NCI-H2029 (cell line): ENCODE results near the gene SNUPN.
"Not testable (repeated sequence)": the region's sequence is repeated elsewhere in the genome, so short reads cannot be mapped to it uniquely, and the experiment has no call there.

ENCODE experiments used
- DNase-seq: peaks from one replicate; lab custom pipeline; 2025; lab: John Stamatoyannopoulos, UW

The SNUPN gene

DNA sequence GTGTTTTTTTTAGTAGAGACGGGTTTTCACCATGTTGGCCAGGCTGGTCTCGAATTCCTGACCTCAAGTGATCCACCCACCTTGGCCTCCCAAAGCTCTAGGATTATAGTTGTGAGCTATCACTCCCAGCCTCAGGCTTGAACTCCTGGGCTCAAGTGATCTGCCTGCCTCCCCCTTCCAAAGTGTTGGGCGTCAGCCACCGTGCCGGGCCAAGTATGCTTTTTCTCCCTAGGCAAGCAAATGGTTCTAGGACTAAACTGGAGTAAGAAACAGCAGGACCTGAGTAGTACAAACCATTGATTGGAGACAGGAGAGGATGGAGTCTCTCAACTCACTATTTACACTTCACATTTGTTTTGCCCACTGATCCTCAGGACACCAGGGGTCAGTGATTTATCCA lies 41.8 kb downstream of the SNUPN start:
- DNase-seq, result no peak

DNA sequence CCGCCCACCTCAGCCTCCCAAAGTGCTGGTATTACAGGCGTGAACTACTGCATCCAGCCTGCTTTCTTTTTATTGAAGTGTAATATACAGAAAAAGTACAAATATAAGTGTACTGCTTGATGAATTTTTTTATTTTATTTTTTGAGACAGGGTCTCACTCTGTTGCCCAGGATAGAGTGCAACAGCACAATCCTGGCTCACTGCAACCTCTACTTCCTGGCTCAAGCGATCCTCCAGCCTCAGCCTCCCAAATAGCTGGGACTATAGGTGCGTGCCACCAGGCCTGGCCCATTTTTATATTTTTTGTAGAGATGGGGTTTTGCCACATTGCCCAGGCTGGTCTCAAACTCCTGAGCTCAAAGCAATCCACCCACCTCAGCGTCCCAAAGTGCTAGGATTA lies 42.6 kb downstream of the SNUPN start:
- DNase-seq, result not testable (repeated sequence)

DNA sequence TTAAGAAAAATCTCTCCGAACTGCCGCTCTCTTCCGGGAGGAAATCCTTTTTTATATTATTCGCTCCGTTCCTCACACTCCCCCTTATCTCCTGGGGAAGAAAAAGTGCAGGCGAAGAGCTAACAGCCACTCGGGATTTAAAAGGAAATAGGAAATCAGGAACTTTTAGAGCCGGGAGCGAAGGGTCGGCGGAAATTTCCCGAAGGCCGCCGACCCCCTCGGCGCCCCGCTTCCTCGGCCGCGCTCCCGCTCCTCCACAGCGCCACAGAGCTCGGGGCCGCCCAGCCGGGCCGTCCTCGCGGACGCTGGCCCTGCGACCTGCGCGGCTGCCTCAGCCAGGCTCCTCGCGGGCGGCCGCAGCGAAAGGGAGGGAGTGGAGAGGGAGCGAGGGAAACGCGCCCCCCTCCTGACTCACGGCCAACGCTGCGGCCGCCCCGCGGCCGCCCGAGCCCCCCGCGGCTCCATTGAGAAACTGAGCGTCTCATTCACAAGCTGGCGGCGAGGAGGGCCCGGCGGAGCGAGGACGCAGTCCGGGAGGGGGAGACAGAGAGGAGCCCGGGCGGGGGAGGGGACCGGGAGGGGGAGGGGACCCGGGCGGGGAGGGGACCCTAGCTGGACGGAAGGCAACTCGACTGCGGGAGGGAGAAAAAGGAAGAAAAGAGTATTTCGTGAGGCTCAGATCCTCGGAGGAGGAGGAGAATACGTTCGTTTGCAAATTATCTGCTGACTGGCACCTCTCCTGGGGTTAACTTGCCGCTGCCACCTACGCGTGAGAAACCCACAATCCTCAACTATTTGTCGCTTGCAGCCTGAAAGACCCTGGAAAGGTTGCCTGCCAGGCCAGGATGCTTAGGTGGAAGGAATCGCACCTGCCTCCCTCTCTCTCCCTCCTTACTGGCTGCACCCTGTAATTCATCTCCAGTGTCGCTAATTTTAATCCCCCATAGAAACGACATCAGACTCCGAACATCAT lies 46.3 kb downstream of the SNUPN start, which contains the start of gene PTPN9:
Gene PTPN9 (minus strand): TSS at position 368 of the 973 bp plus-strand sequence. CDS start 539 bp downstream, outside the sequence.
- DNase-seq, result no peak

DNA sequence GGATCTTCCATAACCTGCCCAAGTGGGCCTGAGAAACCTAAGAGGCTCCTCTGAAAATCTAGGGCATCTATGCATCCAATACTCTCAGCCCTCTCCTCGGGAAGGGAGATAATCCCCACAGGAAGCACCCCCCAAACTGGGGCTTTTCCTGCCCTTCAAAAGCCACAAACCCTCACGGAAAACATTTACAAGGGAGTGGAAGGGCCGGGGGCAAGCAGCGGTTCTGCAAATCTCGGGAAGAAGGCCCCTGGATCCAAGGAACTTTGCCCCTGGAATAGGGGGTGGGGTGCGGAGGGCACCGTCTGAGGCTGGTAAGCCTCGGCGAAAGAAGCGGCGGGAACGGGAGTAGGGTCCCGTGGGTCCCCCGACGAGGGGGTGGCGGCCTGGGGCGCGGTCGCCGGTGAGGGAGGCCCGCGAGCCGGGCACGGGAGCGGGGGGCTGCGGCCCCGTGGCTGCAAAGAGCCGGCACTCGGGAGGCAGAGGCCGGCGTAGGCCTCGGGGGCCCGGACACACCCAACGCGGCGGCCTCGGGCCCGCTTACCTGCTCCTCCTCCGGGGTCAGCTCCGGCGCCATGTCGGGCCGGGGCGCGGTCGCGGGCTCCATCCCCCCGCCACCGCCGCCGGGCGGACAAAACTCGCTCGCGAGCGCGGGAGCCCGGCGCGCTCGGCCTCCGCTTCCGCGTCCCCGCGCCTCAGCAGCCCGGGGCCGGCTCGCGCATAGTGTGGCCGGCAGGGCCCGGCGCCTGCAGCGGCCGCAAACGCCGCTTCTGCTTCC lies 47.2 kb downstream of the SNUPN start:
- no peak for DNase-seq

DNA sequence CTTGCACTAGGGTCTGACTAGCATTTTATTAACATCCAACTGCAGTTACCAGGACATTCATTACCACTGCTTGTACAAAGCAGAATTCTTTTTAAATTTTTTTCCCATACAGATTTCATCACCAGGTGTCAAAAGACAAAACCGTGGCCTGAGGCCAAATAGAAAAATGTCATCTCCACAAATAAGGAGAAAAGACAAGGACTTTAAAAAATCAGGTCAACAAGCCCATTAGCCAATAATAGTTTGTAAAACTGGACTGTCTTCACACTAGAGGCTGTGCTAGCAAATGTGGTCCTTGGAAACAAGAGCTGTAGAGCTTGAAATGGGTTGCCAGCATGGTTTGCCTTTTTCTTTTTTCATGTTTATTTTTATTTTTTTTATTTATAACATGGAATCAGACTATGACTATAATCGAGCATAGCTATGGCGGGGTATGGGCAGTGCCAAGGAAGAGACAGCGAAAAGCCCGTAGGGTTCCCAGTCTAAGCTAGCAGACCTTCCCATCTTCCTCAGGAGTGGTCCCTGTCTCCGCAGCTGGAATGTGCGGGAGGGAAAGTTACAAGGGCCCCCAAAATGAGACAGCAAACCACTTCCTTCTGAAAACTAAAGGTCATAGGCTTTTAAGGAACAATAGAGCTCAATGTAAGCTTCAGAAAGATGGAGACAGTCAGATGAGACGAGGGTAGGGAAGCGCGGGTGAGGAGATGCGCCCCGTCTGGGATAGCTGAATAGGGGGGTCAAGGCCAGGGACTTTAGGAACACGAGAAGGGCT lies 47.9 kb downstream of the SNUPN start:
- DNase-seq, result no peak

DNA sequence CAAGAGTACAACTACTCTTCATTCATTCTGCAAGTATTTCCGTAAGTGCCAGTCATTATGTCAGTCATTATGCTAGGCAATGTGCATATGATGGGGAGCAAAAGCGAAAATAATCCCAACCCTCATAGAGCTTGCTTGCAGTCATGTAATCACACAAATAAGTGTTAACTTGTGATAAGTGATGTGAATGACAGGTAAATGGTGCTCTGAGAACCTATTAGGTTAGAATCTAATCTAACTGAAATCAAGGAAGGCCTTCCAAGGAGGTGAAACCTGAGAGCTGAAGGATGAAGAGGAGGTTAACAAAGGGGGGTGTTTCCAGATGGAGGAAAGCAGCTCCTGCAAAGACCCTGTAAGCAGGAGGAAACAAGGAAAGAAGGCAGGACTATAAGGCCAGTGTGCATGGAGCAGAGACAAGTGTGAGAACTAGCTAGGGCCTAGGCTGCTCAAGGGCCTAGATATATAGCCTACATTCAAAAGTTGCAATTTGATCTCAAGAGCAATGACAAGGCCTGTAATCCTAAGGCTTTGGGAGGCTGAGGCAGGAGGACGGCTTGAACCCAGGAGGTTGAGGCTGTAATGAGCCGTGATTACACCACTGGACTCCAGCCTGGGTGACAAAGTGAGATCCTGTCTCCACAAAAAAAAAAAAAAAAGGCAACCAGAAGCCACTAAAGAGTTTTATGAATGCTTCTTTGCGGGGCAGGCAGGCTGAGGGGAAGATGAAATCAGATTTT lies 51.7 kb downstream of the SNUPN start:
- no peak for DNase-seq

DNA sequence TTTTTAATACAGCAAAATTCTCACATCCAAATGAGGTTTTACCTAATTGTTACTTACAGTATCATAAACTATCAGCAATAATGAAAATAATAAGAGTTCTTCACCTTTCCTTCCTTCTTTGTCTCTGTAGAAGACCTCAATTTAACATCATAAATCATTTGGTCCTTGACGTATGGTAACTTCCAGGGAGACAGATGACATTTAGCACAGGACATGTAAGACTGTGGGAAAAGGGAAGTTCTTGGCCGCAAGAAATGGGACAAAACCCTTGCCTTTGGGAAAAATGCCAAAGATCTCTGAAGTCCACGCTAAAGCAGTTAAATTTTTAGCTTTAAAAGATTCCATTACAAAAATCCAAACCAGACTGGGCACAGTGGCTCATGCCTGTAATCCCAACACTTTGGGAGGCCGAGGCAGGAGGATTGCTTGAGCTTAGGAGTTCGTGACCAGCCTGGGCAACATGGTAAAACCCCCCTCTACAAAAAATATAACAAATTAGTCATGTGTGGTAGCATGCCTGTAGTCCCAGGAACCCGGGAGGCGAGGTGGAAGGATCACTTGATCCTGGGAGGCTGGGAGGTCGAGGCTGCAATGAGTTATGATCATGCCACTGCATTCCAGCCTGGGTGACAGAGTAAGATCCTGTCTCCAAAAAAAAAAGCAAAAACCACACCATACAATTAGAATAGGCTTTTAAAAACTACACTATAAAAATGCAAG lies 55.2 kb downstream of the SNUPN start:
- no peak for DNase-seq

DNA sequence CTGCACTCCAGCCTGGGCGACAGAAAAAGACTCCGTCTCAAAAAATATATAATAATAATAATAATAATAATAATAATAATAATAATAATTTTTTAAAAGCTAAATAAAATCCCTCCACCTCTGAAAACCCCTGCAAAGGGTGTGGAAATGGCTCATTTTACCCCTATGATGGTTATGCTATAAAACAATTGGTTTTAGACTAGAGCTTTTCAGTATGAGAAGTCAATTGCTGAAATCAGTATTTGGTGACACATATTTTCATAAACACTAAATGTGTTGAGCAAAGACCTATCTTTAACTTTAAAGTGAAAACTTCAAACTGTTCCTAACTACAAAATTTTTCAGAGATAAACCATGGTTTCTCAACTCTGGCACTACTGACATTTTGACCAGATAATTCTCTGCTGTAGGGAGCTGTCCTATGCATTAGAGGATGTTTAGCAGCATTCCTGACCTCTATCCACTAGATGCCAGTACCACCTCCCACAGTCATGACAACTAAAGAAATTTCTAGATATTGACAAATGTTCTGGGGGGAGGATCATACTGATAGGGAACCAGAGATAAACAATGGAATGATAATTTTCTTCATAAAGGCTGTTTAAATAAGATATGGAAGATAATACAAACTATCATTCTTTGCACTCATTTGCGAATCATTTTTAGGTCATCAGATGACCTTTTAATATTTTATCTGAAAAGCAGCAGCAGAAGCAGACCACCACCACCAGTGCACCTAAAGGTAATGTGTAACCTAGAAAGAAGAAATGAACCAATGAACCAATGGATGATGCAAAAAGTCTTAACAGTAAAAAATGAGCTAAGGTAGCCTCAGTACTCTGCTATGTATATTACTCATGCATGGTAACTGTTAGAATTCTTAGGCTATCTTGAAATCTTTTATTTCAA lies 60.2 kb downstream of the SNUPN start:
- DNase-seq, result no peak

DNA sequence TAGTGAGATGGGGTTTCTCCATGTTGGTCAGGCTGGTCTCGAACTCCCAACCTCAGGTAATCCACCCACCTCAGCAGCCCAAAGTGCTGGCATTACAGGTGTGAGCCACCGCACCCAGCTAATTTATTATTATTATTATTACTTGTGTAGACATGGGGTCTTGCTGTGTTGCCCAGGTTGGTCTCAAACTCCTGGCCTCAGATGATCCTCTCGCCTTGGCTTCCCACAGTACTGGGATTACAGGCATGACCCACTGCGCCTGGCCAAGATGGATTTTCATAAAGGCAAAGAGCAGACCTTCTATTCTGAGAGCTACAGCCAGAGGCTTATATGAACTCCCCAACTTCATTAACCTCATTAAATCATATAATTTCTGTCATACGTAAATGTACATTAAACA lies 63.6 kb downstream of the SNUPN start:
- no peak for DNase-seq

DNA sequence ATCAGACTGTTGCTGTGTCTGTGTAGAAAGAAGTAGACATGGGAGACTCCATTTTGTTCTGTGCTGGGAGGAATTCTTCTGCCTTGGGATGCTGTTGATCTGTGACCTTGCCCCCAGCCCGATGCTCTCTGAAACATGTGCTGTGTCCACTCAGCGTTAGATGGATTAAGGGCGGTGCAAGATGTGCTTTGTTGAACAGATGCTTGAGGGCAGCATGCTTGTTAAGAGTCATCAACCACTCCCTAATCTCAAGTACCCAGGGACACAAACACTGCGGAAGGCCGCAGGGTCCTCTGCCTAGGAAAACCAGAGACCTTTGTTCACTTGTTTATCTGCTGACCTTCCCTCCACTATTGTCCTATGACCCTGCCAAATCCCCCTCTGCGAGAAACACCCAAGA lies 66.2 kb downstream of the SNUPN start:
- DNase-seq, result not testable (repeated sequence)

DNA sequence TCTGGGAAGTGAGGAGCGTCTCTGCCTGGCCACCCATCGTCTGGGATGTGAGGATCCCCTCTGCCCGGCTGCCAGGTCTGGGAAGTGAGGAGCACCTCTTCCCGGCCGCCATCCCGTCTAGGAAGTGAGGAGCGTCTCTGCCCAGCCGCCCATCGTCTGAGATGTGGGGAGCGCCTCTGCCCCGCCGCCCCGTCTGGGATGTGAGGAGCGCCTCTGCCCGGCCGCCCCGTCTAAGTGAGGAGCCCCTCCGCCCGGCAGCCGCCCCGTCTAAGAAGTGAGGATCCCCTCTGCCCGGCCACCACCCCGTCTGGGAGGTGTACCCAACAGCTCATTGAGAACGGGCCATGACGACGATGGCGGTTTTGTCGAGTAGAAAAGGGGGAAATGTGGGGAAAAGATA lies 66.6 kb downstream of the SNUPN start:
- not testable (repeated sequence) for DNase-seq

DNA sequence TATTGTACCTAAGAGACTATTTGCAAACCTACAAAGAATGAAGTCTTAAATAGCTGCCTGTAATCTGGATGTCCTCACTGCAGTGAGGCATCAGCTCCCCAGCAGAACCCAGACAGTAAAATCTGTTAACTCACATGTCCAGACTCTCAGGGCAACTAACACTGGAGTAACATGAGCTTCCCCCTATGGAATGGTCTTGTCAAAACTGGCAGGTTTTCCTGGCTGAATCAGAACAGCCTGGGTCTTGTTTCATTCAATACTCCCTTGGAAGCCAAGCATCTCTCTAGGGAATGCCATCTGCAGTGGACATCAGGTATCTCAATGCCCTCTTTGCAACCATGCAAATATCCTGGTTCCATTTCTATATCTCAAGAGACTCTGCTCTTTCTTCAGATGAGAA lies 70.8 kb downstream of the SNUPN start:
- no peak for DNase-seq

DNA sequence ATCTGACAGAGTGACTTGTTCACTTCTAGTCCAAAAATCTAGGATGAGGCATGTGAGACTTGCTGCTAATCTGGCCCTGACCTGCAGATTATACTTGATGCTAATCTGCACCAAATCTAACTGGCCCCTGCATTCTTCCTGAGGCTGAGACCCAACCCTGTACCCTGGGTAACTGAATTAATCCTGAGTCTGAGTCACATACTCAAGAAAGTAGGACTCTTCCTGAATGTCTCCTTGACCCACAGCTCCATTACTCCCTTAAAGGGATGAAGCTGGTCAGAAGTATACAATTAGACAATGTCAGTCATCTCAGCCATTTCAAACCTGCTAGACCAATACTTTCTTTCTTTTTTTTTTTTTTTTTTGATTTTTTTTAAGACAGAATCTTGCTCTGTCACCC lies 71.9 kb downstream of the SNUPN start:
- no peak for DNase-seq

DNA sequence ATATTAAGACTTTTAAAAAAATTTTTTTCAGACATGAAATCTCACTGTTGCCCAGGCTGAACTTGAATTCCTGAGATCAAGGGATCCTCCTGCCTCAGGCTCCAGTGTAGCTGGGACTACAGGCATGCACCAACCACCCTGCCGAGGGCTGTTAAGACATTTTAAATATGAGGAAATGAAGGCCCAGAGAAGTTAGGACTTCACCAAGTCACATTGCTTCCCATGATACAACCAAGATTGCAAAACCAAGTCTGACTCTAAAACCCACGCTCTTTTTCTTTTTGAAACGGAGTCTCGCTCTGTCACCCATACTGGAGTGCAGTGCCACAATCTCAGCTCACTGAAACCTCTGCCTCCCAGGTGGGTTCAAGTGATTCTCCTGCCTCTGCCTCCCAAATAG lies 74.4 kb downstream of the SNUPN start:
- no peak for DNase-seq
